NB4 (cell line): ENCODE measurements around the gene ADGRG1.

ENCODE experiments used
- DNase-seq: peaks from one replicate; pipeline ENCODE4 v3.0.0; 2010; ENCODE audit warnings: low read depth
- H3K4me3 ChIP-seq: one replicate; pipeline ENCODE4 v1.5.1; 2011; ENCODE audit warnings: mild to moderate bottlenecking, low read depth, low read length, moderate library complexity
- MAX ChIP-seq: IDR thresholded peaks from 2 replicates; pipeline ENCODE4 v1.6.1; 2011; ENCODE audit warnings: low read depth, low read length
- MYC ChIP-seq: IDR thresholded peaks from 2 replicates; pipeline ENCODE4 v1.6.1; 2011; ENCODE audit warnings: low read depth, low read length
- POLR2A ChIP-seq: IDR thresholded peaks from 2 replicates; pipeline ENCODE4 v1.6.1; 2011; ENCODE audit warnings: mild to moderate bottlenecking; ENCODE audit not compliant: insufficient read length; ENCODE audit errors: extremely low read depth
- TF ChIP-seq, protein P1 (sequence below): IDR thresholded peaks from one replicate; pipeline ENCODE4 v1.5.1; 2012; ENCODE audit warnings: low read depth, low read length

ADGRG1 gene

GRCh38 chr16:57633383-57634064 is 5.1 kb downstream of the ADGRG1 start:
- TF ChIP-seq MAX (no peak), POLR2A (no peak), MYC (no peak)
- TF ChIP-seq, protein P1, sequence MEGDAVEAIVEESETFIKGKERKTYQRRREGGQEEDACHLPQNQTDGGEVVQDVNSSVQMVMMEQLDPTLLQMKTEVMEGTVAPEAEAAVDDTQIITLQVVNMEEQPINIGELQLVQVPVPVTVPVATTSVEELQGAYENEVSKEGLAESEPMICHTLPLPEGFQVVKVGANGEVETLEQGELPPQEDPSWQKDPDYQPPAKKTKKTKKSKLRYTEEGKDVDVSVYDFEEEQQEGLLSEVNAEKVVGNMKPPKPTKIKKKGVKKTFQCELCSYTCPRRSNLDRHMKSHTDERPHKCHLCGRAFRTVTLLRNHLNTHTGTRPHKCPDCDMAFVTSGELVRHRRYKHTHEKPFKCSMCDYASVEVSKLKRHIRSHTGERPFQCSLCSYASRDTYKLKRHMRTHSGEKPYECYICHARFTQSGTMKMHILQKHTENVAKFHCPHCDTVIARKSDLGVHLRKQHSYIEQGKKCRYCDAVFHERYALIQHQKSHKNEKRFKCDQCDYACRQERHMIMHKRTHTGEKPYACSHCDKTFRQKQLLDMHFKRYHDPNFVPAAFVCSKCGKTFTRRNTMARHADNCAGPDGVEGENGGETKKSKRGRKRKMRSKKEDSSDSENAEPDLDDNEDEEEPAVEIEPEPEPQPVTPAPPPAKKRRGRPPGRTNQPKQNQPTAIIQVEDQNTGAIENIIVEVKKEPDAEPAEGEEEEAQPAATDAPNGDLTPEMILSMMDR: no peak
- H3K4me3 ChIP-seq: no peak overlapping the region
- DNase-seq: no peak

GRCh38 chr16:57634171-57634570 is 5.7 kb downstream of the ADGRG1 start:
- TF ChIP-seq, protein P1: no peak
- TF ChIP-seq MYC (no peak), POLR2A (no peak), MAX (no peak)
- DNase-seq: no peak
- no peak overlapping the region for H3K4me3 ChIP-seq

DNA sequence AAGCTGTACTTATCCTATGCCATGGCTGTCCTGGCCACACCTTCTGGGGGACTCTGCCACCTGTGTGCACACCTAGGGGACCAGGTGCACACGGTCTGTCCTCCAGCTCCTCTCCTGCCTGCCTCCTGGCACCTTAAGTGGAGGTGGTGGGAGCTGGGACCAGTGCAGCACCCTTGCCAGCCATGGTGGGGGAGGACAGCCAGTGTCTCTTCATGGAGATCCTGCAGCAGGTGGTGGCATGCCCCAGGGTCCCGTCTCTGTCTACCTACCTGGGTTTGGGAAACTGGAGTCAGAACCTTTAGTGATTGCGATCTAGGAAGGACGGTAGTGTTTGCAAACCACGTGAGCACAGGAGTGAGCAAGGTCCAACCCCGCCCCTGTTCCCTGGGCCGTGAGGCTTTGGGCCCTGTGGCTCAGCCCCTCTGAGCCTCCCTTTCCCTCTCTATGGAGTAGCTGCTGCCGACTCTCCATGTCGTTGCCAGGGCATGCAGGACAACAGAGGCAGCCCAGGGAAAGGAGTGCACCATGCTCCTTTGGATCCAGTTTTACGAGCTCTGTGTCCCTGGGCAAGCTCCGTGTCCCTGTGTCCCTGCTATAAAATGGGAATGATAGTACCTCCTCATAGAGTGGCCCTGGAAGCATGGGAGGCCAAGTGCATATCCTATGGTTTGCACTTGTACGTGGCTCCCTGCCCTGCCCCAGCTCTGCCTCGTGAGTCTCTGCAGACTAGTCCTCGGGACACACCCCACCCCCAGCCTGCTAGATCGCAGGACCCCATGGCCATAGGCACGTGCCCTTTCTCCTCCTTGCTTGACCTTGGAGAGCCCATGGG is 7.1 kb downstream of the ADGRG1 start:
- no peak overlapping the region for H3K4me3 ChIP-seq
- DNase-seq: no peak
- TF ChIP-seq POLR2A (no peak), MAX (no peak), MYC (no peak)
- TF ChIP-seq, protein P1: no peak

- H3K4me3 ChIP-seq: no peak overlapping the region
- no peak for DNase-seq
- TF ChIP-seq MAX (no peak), MYC (no peak), POLR2A (no peak)
- TF ChIP-seq, protein P1: no peak
These were observed 7.8 kb downstream of the ADGRG1 start for GRCh38 chr16:57636184-57636583.

DNA sequence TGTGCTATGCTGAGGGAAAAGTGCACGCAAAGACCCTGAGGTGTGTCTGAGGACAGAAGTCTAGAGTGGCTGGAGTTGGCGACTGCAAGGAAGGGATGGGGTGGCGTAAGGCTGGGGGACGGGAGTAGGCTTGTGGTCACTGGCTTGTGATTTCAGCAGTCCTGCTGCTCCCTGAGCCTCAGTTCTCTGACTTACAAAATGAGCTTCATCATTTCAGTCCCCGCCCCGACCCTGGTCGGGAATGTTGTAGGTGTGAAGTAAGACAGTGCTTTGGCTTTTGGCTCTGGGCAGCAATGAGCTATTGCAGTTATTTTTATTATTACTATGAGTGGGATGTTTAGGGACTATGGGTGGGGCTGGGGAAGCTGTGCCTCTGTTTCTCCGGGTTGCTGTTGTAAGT is 8.6 kb downstream of the ADGRG1 start:
- DNase-seq: peak; percentile 48
- no peak for TF ChIP-seq MYC
- TF ChIP-seq POLR2A: no peak
- no peak for TF ChIP-seq MAX
- TF ChIP-seq, protein P1: no peak
- no peak overlapping the region for H3K4me3 ChIP-seq
